ENCODE data around the gene FUCA1.

Gene FUCA1

DNA sequence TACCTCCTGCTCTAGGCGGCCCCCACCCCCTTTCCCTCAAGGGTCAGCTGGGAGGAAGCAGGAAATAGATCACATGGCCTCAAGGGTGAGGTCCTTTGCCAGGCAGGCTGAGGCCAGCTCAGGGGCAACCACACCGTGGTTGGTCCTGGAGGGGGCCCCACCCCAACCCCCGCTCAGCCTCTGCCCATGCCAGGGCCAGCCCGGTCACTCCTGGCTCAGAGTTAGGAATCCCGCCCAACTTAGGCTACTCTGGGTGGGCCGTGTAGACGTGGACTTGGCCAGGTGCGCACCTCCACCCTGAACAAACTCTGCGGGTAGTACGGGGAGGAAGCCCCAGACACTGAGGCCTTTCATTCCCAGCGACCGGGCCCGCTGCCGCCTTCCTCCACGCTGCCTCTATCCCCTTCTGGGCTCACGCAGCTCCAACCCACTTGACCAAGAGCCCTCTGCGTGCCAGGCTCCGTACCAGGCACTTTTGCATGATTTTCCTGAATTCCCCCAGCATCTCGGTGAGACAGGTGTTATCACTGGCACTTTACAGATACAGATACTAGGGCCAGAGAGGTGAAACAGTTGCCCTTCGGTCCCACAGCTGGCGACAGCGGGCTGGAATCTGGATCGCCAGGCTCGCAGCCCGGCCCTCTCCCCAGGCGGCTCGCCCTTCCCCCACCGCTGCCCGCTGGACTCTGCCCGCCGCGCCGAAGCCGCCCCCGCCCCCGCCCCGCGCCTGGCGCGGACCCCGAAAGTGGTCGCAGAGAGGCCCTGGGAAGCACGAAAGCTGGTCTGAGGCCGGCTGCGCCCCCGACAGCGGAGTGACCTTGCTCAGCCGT, 68.3 kb downstream of the FUCA1 start:
- TF ChIP-seq, protein P1, sequence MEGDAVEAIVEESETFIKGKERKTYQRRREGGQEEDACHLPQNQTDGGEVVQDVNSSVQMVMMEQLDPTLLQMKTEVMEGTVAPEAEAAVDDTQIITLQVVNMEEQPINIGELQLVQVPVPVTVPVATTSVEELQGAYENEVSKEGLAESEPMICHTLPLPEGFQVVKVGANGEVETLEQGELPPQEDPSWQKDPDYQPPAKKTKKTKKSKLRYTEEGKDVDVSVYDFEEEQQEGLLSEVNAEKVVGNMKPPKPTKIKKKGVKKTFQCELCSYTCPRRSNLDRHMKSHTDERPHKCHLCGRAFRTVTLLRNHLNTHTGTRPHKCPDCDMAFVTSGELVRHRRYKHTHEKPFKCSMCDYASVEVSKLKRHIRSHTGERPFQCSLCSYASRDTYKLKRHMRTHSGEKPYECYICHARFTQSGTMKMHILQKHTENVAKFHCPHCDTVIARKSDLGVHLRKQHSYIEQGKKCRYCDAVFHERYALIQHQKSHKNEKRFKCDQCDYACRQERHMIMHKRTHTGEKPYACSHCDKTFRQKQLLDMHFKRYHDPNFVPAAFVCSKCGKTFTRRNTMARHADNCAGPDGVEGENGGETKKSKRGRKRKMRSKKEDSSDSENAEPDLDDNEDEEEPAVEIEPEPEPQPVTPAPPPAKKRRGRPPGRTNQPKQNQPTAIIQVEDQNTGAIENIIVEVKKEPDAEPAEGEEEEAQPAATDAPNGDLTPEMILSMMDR (IDR thresholded peaks at IDR 0.05; ENCODE audit: insufficient read depth, low read length, missing control alignments) = no peak
- peak overlapping the region; percentile 85 for H3K4me3 ChIP-seq (ENCODE audit: low read depth, low read length)
- ChIA-PET CTCF (interaction anchor here (0.8 to 3.1 kb wide), 6 partner anchors 10 to 229 kb away, joined by 3 to 41 read pairs (median 4); no protein-coding TSS in a partner anchor), POLR2A (interaction anchor here (0.6 to 2.7 kb wide), 8 partner anchors 7 to 247 kb away, joined by 3 to 10 read pairs (median 4); partner anchors contain the start of genes HMGCL, RPL11 and SRSF10)
- DNase-seq (ENCODE audit: low read depth, low spot score) = no peak

GRCh38 chr1:23799255-23799569, 68.9 kb downstream of the FUCA1 start:
- TF ChIP-seq, protein P1 (IDR thresholded peaks at IDR 0.05; ENCODE audit: insufficient read depth, low read length, missing control alignments) = no peak
- CTCF ChIA-PET = interaction anchor here (0.8 to 1.4 kb wide), 6 partner anchors 9 to 229 kb away, joined by 3 to 6 read pairs (median 4); no protein-coding TSS in a partner anchor

GRCh38 chr1:23798662-23799142, 69.4 kb downstream of the FUCA1 start:
- no peak for DNase-seq (ENCODE audit: low read depth, low spot score)
- TF ChIP-seq, protein P1 (IDR thresholded peaks at IDR 0.05; ENCODE audit: insufficient read depth, low read length, missing control alignments) = no peak
- ChIA-PET POLR2A (interaction anchor here (1.1 to 2.7 kb wide), 3 partner anchors 19 to 248 kb away, joined by 3 to 10 read pairs (median 6); partner anchors contain the start of gene HMGCL), CTCF (interaction anchor here (0.8 to 1.4 kb wide), 6 partner anchors 9 to 27 kb away, joined by 3 to 6 read pairs (median 3); no protein-coding TSS in a partner anchor)
- H3K4me3 ChIP-seq (ENCODE audit: low read depth, low read length) = peak overlapping the region; percentile 85; the same call in 1 of the 2 replicates

More at GRCh38 chr1:23799255-23799569, 68.9 kb downstream of the FUCA1 start:
- POLR2A ChIA-PET = interaction anchor here (1.1 to 2.7 kb wide), 4 partner anchors 19 to 247 kb away, joined by 3 to 10 read pairs (median 6); partner anchors contain the start of genes HMGCL and RPL11
- DNase-seq (ENCODE audit: low read depth, low spot score) = no peak
- peak overlapping the region; percentile 85 for H3K4me3 ChIP-seq (ENCODE audit: low read depth, low read length)

DNA sequence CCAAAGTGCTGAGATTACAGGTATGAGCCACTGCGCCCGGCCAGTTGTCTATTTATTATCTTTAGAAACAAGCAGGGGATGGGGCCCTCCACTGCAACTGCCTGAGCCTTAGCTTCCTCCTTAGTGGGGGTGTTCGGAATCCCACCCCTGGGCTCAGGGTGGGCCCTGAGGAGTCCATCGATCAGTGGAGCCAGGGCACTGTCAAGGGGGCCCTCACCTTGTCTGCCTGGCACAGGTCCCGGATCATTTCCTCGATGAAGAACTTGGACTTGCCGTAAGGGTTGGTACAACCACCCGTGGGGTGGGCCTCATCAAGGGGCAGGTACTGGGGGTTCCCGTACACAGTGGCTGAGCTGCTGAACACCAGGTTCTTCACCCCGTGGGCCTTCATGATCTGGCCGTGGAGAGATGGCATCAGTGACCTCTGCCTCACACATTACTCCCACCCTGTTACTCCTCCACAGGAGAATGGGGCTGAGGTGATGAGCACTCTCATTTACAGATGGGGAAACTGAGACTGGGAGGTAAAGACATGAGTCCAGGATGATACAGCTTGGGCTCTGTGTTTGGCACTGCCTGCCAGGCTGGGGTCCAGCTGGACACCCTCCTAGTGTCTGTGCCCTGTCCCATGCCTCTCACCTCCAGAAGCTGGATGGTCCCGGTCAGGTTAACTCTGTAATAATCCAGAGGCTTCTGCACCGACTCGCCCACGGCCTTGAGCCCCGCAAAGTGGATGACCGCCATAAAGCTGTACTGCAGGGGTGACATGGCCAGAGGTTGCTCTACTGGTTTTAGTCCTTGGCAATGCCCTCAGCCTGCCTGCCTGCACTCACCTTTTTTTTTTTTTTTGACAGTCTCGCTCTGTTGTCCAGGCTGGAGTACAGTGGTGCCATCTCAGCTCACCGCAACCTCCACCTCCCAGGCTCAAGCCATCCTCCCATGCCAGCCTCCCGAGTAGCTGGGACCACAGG, 70.3 kb downstream of the FUCA1 start:
- no peak for DNase-seq (ENCODE audit: low read depth, low spot score)
- H3K4me3 ChIP-seq (ENCODE audit: low read depth, low read length) = no peak overlapping the region
- TF ChIP-seq, protein P1 (IDR thresholded peaks at IDR 0.05; ENCODE audit: insufficient read depth, low read length, missing control alignments) = no peak
- POLR2A ChIA-PET = interaction anchor here (0.6 kb wide), 1 partner anchor 752 kb away, joined by 4 read pairs; no protein-coding TSS in a partner anchor
- CTCF ChIA-PET = interaction anchor here (0.8 to 1.5 kb wide), 5 partner anchors 10 to 26 kb away, joined by 3 to 6 read pairs (median 3); no protein-coding TSS in a partner anchor

GRCh38 chr1:23796466-23797271, 71.4 kb downstream of the FUCA1 start:
- TF ChIP-seq, protein P1 (IDR thresholded peaks at IDR 0.05; ENCODE audit: insufficient read depth, low read length, missing control alignments) = no peak
- CTCF ChIA-PET = interaction anchor here (1.5 kb wide), 2 partner anchors 10 to 17 kb away, joined by 4 to 6 read pairs; no protein-coding TSS in a partner anchor
- DNase-seq (ENCODE audit: low read depth, low spot score) = no peak
- POLR2A ChIA-PET = no interaction called here
- no peak overlapping the region for H3K4me3 ChIP-seq (ENCODE audit: low read depth, low read length)

All from AG04449 (cell line).